Measurements from ENCODE around the gene RAB31.

- TF ChIP-seq EZH2 (IDR thresholded peaks at IDR 0.05; ENCODE audit: borderline replicate concordance) (no peak), EZH2phosphoT487 (IDR thresholded peaks at IDR 0.05; ENCODE audit: low read depth, severe bottlenecking, unreplicated experiment) (no peak)
- TF ChIP-seq, protein P1, sequence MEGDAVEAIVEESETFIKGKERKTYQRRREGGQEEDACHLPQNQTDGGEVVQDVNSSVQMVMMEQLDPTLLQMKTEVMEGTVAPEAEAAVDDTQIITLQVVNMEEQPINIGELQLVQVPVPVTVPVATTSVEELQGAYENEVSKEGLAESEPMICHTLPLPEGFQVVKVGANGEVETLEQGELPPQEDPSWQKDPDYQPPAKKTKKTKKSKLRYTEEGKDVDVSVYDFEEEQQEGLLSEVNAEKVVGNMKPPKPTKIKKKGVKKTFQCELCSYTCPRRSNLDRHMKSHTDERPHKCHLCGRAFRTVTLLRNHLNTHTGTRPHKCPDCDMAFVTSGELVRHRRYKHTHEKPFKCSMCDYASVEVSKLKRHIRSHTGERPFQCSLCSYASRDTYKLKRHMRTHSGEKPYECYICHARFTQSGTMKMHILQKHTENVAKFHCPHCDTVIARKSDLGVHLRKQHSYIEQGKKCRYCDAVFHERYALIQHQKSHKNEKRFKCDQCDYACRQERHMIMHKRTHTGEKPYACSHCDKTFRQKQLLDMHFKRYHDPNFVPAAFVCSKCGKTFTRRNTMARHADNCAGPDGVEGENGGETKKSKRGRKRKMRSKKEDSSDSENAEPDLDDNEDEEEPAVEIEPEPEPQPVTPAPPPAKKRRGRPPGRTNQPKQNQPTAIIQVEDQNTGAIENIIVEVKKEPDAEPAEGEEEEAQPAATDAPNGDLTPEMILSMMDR (IDR thresholded peaks at IDR 0.05; ENCODE audit: poor library complexity) = no peak
These were observed 170.0 kb downstream of the RAB31 start for GRCh38 chr18:9878095-9878494.
